Activated CD4-positive, alpha-beta T cell treated with anti-CD3 and anti-CD28 coated beads, Interleukin-2, amount 50 U/mL, for 16 hours (primary cell): ENCODE data around the gene MRPS18A.

ENCODE experiments used
- DNase-seq: peaks from one replicate; pipeline ENCODE4 v3.0.0-alpha.2; 2020

The MRPS18A gene

DNA sequence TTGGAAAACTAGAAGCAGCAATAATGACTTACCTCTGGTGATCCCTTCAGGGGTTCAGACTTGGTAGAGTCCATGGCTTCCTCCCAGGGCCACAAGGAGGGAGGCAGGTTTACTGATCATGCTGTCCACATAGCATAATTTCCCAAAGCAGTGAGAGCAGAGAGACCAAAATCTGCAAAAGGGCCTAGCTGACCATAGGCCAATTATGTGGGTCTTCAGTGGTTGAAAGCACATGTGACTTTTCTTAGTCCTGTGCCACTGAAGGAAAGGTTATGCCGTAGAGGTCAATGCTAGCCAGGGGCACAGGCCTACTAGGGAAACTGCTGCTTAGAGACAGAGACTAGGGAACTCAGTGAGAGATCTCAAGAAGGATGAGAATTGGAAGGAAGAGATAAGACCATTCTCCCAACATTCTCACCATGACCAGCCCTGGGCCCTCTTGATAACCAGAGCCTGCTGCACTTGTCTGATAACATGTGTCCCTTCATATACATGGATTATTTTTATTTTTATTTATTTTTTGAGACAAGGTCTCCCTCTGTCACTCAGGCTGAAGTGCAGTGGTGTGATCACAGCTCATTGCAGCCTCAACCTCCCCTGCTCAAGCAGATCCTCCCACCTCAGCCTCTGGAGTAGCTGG lies 56.5 kb downstream of the MRPS18A start:
- no peak for DNase-seq

DNA sequence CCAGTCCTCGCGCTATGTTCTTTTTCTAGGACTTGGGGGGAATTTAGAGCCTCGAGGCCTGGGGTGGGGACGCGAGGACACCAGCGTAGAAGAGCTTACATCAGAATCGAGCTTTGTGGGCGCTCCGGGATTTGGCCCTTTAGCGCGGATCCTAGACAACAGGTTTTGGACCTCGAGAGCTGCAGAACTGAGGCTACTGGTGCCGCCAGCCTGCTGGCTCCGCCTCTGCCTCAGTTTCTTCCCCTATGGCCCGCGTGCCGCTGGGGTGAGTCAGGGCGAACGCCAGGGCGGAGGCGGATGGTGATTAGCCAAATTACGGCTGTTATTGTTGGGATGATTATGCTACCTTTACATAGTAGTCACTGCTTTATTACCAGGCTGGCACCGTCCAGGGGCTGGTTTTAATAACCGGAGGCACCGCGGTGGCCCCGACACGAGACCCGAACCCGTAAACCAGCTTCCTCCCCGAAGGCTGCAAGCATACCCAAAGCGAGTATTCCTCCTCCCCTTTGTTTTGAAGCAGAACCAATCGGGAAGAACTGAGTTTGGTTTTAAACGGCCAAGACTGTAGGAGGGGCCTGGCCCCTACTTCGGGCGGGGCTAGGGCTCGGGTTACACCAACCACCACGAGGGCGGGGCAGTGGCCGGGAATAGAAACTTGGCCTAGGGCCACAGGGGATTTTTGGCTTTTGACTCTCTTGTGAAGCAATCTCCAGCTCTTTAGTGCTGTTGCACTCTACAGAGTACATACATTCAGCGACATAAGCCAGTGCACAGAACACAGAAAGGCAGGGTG lies 57.9 kb downstream of the MRPS18A start:
- DNase-seq = peak; percentile 96

- peak; percentile 99 for DNase-seq
Observed at GRCh38 chr6:43629104-43629504, 58.5 kb downstream of the MRPS18A start, which contains the start of gene GTPBP2. TSS of gene GTPBP2 (minus strand) at chr6:43629264. CDS start at chr6:43629162, 102 bp downstream.

DNA sequence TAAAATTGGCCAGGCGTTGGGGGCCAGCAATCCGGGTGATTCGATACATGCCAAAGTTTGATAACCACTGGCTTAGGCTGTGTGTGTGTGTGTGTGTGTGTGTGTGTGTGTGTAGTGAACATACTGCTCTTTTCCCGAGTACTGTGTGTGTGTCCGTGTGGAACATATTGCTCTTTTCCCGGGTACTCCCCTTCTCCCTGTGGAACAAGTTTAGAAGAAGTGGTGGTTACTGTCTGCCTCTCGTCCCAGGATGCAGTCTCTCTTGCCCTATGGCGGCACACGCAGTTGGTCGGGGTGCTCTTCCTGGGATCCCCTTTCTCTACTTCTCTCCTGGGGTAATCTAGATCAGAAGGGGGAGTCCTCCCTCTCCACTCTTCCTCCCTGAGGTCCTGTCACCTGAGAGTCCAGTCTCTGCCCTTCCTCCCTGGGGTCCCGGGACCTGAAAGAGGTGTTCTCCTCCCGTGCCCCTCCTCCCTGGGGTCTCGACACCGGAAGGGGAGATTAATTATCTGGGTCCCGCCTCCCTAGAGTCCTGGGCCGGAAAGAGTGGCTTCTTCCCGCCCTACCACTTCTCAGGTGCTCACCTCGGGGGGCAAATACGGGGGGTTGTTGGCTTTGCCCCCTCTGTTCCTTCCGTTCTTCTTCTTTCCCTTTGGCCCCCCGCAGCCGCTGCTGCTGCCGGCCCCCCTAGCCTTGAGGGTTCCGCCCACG lies 59.0 kb downstream of the MRPS18A start:
- peak; percentile 64 for DNase-seq

- DNase-seq = peak; percentile 46
Observed at GRCh38 chr6:43627008-43627825, 60.4 kb downstream of the MRPS18A start.

GRCh38 chr6:43625393-43625992 lies 62.1 kb downstream of the MRPS18A start:
- no peak for DNase-seq

- DNase-seq = no peak
Observed at GRCh38 chr6:43624786-43625288, 62.8 kb downstream of the MRPS18A start.

DNA sequence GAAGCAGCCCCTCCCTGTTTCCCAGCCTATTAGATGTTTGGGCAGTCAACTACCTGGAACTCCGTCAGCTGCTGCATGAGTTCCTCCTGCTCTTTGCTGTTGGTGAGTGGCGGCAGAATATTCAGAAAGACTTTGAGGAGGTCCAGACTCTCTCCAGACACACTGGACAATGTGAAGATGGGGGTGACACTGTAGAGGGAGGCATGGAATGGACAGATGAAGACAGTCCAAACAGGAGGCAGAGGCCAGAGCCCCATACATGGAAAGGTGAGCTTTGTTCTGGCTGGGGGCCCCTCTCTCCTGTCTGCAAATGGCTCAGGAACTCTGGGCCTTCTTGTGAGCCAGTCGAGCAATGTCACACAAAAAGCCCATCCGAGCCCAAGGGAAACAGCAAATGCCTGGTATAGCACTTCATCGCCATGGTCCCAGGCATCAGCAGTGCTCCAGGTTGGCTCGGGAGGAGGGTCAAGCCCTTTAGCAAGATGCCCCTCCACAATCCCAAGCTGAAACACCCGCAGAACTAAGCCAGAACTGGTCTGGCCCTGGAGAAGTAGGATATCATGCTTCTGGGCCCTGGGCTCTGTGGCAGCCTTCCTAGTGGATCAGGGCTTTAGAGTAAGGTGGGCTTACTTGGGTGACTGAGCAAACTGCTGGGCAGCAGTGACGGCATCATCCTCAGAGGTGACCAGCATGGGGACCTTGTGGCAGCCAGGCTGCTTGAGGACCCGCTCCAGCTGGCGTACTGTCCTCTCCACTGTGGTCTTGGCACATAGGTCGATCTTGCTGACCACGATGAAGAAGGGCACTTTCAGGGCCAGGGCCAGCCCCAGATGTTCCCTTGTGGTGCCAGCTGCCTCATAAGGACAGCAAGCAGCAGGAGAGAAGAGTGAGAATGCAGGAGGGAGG lies 63.5 kb downstream of the MRPS18A start:
- DNase-seq = no peak

DNA sequence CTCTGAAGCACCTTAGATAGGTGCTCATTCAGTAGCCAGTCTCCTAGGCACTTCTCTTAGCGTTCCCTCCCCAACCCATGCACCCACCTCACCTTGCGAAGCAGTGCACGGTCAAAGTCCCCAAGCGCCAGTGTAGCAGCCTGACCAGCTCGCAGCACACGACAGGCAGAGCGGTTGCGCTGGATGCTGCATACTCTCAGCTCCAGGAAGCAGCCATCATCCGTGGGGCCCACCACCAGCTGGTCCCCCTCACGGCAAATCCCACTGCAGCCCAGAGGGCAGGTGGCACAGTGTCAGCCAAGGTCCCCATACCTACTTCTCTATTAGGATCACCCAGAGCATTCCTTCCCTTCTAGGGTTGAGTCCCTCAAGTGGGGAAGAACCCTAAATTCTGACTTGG lies 65.0 kb downstream of the MRPS18A start:
- no peak for DNase-seq

GRCh38 chr6:43621836-43622180 lies 65.8 kb downstream of the MRPS18A start:
- no peak for DNase-seq
